ENCODE measurements around the gene DOLPP1. TPM values are rescaled to one million over a fixed set of nuclear protein-coding genes. Genes with fewer than 3 reads are reported as not detected.

The DOLPP1 gene
- total and polyA plus RNA-seq, 2 of the 8 experiments (the other 6 are each of a cell fraction or from before 2014, with no cell fraction given): 36.0 to 45.3 TPM

- no peak overlapping the region for H2AFZ ChIP-seq (ENCODE audit: low read length)
- peaks cover 0 to 1% (median 0%) of the 10 kb centered on the region in 4 experiments; a peak in 2 of 7 replicates for H3K4me1 ChIP-seq (replicated peaks in 1 of 4; ENCODE audit: control insufficient read depth in 3 of 4, insufficient read depth in 4 of 4, low read length in 3 of 4)
- no peak overlapping the region for H2AK5ac ChIP-seq (ENCODE audit: low read depth, low read length)
- H3K27me3 ChIP-seq (replicated peaks in 1 of 4; ENCODE audit: control insufficient read depth in 3 of 4, extremely low read depth in 1 of 4, insufficient read depth in 3 of 4, low read length in 3 of 4): no peaks in the 10 kb centered on the region
- H3K79me1 ChIP-seq (ENCODE audit: low read depth, low read length): no peaks in the 10 kb centered on the region
- H2BK20ac ChIP-seq (ENCODE audit: low read length): no peak overlapping the region
- H3K14ac ChIP-seq (ENCODE audit: insufficient read length): no peak overlapping the region
- H4K5ac ChIP-seq (ENCODE audit: insufficient read length, low read depth, low read length): no peak overlapping the region
- H3K23ac ChIP-seq (ENCODE audit: insufficient read length): no peak overlapping the region
- no peak overlapping the region for H3K18ac ChIP-seq (ENCODE audit: extremely low read depth, low read length)
- no peak overlapping the region for H3K27ac ChIP-seq (ENCODE audit: low read depth, low read length)
- no peak overlapping the region for H2BK12ac ChIP-seq (ENCODE audit: low read depth, low read length)
- no peak overlapping the region for H2BK15ac ChIP-seq (ENCODE audit: low read length)
- no peak overlapping the region for H3K4me2 ChIP-seq (ENCODE audit: insufficient read depth in 1 of 2, low read depth in 2 of 2, low read length in 2 of 2)
- H4K20me1 ChIP-seq (replicated peaks in 1 of 2; ENCODE audit: control insufficient read depth in 1 of 2, insufficient read depth in 2 of 2, low read length in 2 of 2): no peaks in the 10 kb centered on the region
- H3K79me2 ChIP-seq (ENCODE audit: control insufficient read depth in 1 of 2, insufficient read depth in 2 of 2, low read length in 2 of 2): no peaks in the 10 kb centered on the region
- H3K56ac ChIP-seq (replicated peaks; ENCODE audit: insufficient read length, low read depth, low read length): no peak overlapping the region
- DNase-seq (ENCODE audit: low read depth in 1 of 2, low spot score in 2 of 2): no peak
- H4K8ac ChIP-seq (ENCODE audit: extremely low read depth, insufficient read depth, low read length): no peak overlapping the region
- FAIRE-seq: no peak
- 95% methylated on average over 21 of the region's 21 CpGs; no CpG with 5 or more reads in 1 of the 2 experiments for WGBS, 2 experiments (ENCODE audit: extremely low coverage in 1 of 2, insufficient coverage in 1 of 2, insufficient read length in 1 of 2, insufficient replicate concordance in 2 of 2, low coverage in 1 of 2, low lambda C conversion rate in 2 of 2, missing lambda C conversion rate in 1 of 2)
- H3K4ac ChIP-seq (replicated peaks; ENCODE audit: insufficient read length, low read depth, low read length): no peak overlapping the region
- ChIA-PET CTCF (ENCODE audit: partially characterized antibody) (interaction anchor here (0.5 to 2.6 kb wide), 7 partner anchors 8 to 601 kb away, joined by 3 to 12 read pairs (median 4); no protein-coding TSS in a partner anchor), POLR2A (ENCODE audit: partially characterized antibody) (interaction anchor here (1.1 to 4.8 kb wide), 4 partner anchors 9 to 17 kb away, joined by 3 to 27 read pairs (median 6); partner anchors contain the start of genes DOLPP1 and PTPA)
- no peak overlapping the region for H3K9ac ChIP-seq (replicated peaks in 1 of 4; ENCODE audit: extremely low read depth in 1 of 4, low read depth in 3 of 4, low read length in 3 of 4)
- H3K36me3 ChIP-seq (ENCODE audit: control insufficient read depth in 2 of 4, insufficient read depth in 4 of 4, low read length in 3 of 4): 0 out of 8 replicates have a peak, but pooled peaks cover 0 to 3% (median 0%) of the 10 kb centered on the region in 4 experiments
- H2BK5ac ChIP-seq (ENCODE audit: low read depth, low read length): no peak overlapping the region
- no peaks in the 10 kb centered on the region for H3K9me3 ChIP-seq (ENCODE audit: insufficient read depth in 2 of 2, low read depth in 1 of 2, low read length in 1 of 2)
- no peak overlapping the region for H2BK120ac ChIP-seq (replicated peaks; ENCODE audit: low read depth, low read length)
- H3K23me2 ChIP-seq (ENCODE audit: low read depth, low read length): no peaks in the 10 kb centered on the region
- no peak overlapping the region for H4K91ac ChIP-seq (replicated peaks; ENCODE audit: insufficient read length, low read length)
- no peak overlapping the region for H3K4me3 ChIP-seq (ENCODE audit: extremely low read depth in 1 of 4, insufficient read depth in 2 of 4, low read depth in 3 of 4, low read length in 4 of 4)
- TF ChIP-seq JUN (IDR thresholded peaks at IDR 0.05; ENCODE audit: low read depth, low read length) (no peak), CHD2 (IDR thresholded peaks at IDR 0.05; ENCODE audit: low read length) (no peak), EP300 (IDR thresholded peaks at IDR 0.05; ENCODE audit: borderline replicate concordance in 1 of 2, low read depth in 2 of 2, low read length in 2 of 2) (no peak), TBP (IDR thresholded peaks at IDR 0.05; ENCODE audit: low read depth, low read length) (no peak), CTBP2 (IDR thresholded peaks at IDR 0.05; ENCODE audit: borderline replicate concordance, insufficient read depth, insufficient read length, low read length) (no peak), TCF12 (IDR thresholded peaks at IDR 0.05; ENCODE audit: low read depth, low read length) (no peak), YY1 (IDR thresholded peaks at IDR 0.05; ENCODE audit: low read depth, low read length) (no peak), SP1 (IDR thresholded peaks at IDR 0.05; ENCODE audit: low read depth, low read length) (no peak), POU5F1 (IDR thresholded peaks at IDR 0.05; ENCODE audit: low read depth, low read length) (no peak), EGR1 (IDR thresholded peaks at IDR 0.05; ENCODE audit: borderline replicate concordance, low read depth, low read length) (no peak), GTF2F1 (IDR thresholded peaks at IDR 0.05; ENCODE audit: borderline replicate concordance, low read depth, low read length) (no peak), RBBP5 (IDR thresholded peaks at IDR 0.05; ENCODE audit: borderline replicate concordance, low read depth, low read length) (no peak), SAP30 (IDR thresholded peaks at IDR 0.05; ENCODE audit: insufficient read depth, insufficient replicate concordance, low read length) (no peak), ASH2L (IDR thresholded peaks at IDR 0.05; ENCODE audit: low read length) (no peak)
These were observed 14.3 kb downstream of the DOLPP1 start for GRCh38 chr9:129095170-129095667.

Data from H1 (cell line).